Globus pallidus (tissue), 1 donor: Measurements from ENCODE around the gene NR6A1.

Experiments
- DNase-seq: peaks from one replicate; pipeline ENCODE4 v3.0.0-alpha.2; 2015; ENCODE audit warnings: low spot score

Gene NR6A1

DNA sequence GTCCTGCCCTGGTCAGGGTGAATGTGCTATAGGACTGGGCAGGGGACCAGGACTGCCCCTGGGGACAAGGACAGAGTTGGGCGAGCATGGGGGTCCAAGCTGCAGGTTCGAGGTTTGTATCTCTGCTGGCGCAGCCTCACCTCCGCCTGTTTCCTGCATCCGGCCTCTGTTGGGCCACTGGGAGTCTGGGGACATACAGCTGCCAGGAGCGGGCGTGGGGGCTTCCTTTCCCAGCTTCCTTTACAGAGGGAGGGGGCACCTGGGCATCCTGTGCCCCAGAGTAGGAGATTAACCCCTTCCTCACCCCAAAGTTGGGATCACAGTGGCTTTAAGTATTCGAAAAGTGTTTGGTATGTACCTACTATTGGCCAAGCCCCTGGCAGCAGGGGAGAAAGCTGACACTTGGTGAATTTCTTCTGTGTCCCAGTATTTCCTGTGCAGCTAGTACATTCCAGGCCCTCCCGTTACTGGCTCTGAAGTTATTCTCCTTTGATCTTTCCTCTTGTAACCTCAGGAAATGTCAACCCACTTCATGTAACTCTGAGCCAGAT is 24.8 kb upstream of the NR6A1 start:
- no peak for DNase-seq

DNA sequence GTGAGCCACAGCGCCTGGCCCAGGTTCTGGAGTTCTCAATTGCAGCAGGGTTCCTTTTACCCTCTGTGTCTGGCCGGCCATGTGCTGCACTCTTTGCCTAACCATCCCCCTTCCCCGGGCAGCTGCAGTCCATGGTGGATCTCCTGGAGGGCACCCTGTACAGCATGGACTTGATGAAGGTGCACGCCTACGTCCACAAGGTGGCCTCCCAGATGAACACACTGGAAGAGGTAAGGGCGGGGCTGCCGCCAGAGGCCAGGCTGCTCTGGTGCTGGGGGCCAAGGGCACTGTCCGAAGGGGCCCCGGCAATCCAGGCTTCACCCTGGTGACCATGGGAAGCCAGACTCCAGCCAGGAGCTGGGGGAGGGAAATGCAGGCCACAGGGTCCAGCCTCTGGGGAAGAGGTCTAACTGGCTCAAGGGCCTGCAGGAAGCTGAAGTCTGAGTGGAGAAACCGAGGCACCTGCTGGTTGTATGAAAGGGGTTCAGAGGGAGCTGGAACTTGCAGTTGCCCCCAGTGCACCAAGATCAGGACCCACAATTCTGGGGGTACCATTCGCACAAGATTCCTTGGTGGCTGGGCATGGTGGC is 23.9 kb upstream of the NR6A1 start:
- no peak for DNase-seq

DNA sequence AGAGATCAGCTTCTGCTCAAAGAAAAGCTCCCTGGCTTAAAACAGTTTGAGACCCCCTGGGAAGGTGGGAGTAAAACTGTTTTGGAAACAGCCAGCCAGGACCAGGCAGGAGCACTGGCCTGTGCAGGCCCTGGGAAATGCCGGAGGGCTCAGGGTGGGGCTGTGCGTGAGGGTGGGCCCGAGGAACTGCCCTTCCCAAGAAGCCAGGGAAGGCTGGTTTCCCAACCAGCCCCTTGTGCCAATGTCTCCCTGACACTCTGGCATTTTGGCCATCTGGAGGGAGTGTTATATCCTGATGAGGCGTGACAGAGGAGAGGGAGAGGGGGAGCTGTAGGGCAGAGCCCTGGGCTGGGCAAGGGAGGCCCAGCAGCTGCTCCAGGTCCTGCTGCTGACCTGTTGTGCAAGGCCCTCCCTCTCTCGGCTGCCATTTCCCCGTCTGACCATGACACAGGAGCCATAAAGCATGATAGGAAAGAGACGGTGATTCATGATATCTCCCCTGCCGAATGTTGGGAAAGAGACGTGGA is 22.0 kb upstream of the NR6A1 start:
- no peak for DNase-seq

DNA sequence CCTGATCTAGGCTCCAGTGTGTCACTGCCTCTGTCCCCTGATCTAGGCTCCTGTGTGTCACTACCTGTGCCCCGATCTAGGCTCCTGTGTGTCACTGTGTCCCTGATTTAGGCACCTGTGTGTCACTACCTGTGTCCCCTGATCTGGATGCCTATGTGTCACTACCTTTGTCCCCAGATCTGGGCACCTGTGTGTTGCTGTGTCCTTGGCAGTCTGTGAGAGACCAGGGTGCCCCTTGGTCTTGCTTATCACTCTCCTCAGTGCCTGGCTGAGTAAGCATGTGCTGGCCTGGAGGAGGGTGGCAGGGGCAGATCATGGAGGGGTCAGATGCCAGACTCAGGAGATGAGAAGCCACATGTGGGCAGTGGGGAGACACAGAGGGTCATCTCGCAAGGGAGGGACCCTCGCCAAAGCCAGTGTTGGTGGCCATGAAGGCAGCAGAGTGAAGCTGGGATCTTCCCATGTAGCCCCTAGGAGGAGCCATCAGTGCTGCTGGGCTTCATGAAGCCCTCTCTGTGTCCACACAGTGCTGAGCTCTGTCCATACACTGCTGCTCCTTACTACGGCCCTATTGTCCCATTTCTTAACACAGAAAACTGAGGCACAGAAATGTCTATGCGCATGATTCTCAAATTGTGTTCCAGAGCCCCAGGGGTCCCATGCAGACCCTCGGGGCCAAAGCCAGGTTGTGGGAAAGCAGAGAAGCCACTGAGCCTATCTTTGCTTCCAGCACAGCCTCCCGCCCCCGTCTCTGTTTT is 21.3 kb upstream of the NR6A1 start:
- DNase-seq = no peak

- DNase-seq = no peak
These were observed 19.8 kb upstream of the NR6A1 start for GRCh38 chr9:124790801-124791505.

- no peak for DNase-seq
These were observed 19.2 kb upstream of the NR6A1 start for GRCh38 chr9:124790301-124790700.

- no peak for DNase-seq
These were observed 18.4 kb upstream of the NR6A1 start for GRCh38 chr9:124789531-124789930.

- DNase-seq = no peak
These were observed 17.6 kb upstream of the NR6A1 start for GRCh38 chr9:124788542-124789217.

- no peak for DNase-seq
These were observed 15.9 kb upstream of the NR6A1 start for GRCh38 chr9:124786881-124787573.

- DNase-seq = no peak
These were observed 13.4 kb upstream of the NR6A1 start for GRCh38 chr9:124784509-124784908.

DNA sequence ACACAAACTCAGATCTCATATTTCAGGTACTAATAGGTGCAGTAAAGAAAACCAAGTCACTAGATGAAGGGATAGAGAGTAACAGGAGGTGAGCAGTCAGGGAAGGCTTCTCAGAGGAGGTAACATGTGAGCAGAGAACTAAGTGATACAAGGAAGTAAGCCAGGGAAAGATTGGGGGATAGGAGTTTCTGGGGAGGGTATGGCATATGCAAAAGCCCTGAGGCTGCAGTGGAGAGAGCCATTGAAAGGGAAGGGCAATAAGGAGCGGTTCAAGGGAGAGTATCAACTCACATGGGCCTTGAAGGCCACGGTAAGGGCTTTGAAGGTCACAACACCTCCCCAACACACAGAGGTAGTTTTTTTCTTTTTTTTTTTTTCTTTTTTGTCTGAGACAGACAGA is 12.7 kb upstream of the NR6A1 start:
- DNase-seq = no peak

- DNase-seq = no peak
These were observed 11.8 kb upstream of the NR6A1 start for GRCh38 chr9:124782661-124783574.

DNA sequence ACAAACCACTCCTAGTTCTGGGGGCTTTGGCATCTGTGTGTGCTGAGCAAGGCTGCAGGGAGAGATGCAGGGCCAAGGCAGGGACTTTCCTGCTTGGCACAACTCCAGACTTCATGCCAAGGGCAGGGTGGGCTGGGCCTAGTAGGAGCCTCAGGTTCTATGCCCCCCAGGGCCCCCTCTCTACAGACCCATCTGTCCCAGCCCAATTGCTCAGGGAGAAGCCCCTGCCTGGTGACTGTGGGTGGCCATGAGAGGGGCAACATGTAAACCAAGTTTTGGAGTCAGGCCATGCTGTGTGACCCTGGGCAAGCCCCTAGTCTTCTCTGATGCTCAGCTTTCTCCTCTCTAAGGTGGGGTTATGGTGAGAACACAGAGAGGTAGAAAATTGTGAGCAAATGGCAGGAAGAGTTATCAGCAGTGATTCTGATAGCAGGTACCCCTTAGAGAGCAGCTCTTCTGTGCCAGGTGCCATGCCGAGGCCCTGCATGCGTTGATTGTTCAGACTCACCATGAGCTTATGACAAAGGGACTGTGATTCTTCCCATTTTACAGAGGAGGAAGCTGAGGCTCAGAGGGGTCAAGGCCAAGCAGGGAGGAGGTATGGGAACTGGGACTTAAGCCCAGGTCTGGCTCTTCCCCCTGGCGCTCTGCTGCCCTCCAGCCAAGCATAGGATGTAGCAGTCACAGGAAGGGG is 11.0 kb upstream of the NR6A1 start:
- no peak for DNase-seq

DNA sequence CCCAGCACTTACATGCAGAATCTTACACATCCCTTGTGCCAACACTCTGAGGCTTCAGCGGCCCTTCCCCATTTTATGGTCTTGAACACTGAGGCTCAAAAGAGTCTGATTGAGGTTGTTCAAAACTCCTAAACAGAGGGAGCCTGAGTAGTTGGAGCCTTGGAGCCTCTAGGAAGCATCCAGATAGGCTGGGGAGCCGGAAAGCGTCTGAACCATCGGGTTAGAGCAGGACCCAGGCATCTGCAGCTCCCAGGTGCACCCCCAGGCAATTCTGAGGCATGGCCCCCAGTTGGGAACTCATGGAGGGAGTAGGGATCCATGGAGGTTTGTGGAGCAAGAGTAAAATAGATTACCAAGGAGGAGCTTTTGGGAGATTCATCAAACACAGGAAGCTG is 9.6 kb upstream of the NR6A1 start:
- DNase-seq = no peak

GRCh38 chr9:124780060-124780756 is 9.1 kb upstream of the NR6A1 start:
- DNase-seq = no peak

DNA sequence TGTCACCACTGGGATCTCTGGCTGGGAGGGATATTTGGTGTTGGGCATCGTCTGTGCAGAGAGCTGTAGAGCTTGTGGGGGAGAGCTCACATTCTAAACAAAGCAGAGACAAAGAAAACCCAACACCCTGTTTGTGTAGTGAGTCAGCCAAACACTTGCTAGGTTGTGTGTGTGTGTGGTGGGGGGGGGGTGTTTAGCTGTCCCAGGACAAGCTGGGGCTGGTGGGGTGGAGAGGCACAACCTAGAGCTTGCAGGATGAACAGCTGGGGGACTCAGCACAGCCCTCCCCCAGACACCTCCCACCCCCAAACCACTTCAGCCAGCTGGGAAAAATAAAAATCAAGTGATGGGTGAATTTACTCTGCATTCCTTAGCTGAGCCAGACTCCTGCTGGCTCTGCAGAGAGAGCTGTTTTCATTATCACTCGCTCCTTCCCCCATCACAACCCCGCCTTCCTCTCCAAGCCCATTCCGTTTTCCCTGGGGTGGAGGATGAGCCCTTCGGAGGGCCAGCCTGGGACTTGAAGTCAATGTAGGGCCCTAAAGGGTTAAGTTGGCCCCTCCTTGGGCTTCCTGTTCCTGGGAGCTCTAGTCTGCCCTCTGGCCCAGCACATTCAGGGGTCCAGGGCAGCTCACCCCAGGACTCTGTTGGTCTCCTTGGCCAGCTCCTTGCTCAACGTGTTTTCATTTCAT is 8.4 kb upstream of the NR6A1 start:
- no peak for DNase-seq

DNA sequence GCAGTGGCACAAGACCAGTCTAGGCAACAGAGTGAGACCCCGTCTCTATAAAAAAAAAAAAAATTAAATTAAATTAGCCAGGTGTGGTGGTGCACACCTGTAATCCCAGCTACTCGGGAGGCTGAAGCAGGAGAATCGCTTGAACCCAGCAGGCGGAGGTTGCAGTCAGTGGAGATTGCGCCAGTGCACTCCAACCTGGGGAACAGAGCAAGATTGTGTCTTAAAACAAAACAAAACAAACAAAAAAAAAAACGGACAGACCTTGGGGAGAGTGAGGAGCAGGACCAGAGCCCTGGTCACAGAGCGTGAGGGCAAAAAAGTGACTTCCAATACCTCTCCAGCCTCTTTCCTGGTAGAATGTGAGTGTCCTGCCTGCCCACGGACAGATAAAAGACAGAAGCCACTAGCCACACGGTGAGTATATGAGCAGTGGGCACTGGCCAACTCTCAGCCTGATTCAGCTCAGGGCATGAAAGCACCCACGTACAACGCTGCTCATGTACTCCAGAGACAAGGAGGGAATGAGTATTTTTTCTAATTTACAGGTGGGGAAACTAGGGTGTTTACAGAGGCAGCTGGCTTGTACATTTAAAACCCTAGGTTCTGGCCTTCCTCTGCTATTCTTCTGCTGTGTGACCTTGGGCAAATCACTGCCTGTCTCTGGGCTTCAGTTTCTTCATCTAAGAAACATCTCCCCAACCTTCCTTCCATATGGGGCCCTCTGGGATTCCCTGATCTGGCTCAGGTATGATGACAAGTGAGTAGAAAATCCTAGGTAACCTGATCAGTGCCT is 7.7 kb upstream of the NR6A1 start:
- DNase-seq = no peak
